Astrocyte of the cerebellum (primary cell): ENCODE measurements around the gene SELENOI.
"Not testable (repeated sequence)": the region's sequence is repeated elsewhere in the genome, so short reads cannot be mapped to it uniquely, and the experiment has no call there.

Source experiments
- DNase-seq: peaks from one replicate; pipeline ENCODE4 v3.0.0-alpha.2; 2011; ENCODE audit warnings: low read depth
- H3K4me3 ChIP-seq: 2 replicates; pipeline ENCODE4 v1.5.1; 2011; ENCODE audit warnings: mild to moderate bottlenecking, low read depth, low read length, moderate library complexity
- in situ Hi-C: cut with HindIII; loops from 2 replicates; pipeline ENCODE4 v1.10.0; 2017; ENCODE audit warnings: low sequenced_read_pairs
- TF ChIP-seq, protein P1 (sequence below): IDR thresholded peaks from 2 replicates; pipeline ENCODE4 v1.5.1; 2012; ENCODE audit warnings: low read length, low read depth, moderate library complexity, mild to moderate bottlenecking; ENCODE audit errors: missing control alignments

The SELENOI gene

DNA sequence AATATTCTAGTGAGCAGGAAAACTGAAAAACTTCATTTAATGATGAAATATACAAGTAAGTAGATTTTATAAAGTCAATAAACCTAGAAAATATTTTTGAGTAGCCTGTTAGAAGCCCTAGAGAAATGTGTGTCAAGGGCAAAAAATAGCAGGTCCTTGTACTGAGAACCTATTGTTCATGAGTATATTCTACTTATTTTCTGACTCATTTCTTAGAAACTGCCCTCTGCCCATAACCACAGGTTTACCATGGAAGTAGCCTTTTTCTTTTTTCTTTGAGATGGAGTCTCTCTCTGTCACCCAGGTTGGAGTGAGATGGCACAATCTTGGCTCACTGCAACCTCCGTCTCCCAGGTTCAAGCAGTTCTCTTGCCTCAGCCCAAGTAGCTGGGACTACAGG lies 19.4 kb upstream of the SELENOI start:
- in situ Hi-C loops, result no loop called here
- DNase-seq, result no peak
- no peak overlapping the region for H3K4me3 ChIP-seq
- TF ChIP-seq, protein P1, sequence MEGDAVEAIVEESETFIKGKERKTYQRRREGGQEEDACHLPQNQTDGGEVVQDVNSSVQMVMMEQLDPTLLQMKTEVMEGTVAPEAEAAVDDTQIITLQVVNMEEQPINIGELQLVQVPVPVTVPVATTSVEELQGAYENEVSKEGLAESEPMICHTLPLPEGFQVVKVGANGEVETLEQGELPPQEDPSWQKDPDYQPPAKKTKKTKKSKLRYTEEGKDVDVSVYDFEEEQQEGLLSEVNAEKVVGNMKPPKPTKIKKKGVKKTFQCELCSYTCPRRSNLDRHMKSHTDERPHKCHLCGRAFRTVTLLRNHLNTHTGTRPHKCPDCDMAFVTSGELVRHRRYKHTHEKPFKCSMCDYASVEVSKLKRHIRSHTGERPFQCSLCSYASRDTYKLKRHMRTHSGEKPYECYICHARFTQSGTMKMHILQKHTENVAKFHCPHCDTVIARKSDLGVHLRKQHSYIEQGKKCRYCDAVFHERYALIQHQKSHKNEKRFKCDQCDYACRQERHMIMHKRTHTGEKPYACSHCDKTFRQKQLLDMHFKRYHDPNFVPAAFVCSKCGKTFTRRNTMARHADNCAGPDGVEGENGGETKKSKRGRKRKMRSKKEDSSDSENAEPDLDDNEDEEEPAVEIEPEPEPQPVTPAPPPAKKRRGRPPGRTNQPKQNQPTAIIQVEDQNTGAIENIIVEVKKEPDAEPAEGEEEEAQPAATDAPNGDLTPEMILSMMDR, result no peak

DNA sequence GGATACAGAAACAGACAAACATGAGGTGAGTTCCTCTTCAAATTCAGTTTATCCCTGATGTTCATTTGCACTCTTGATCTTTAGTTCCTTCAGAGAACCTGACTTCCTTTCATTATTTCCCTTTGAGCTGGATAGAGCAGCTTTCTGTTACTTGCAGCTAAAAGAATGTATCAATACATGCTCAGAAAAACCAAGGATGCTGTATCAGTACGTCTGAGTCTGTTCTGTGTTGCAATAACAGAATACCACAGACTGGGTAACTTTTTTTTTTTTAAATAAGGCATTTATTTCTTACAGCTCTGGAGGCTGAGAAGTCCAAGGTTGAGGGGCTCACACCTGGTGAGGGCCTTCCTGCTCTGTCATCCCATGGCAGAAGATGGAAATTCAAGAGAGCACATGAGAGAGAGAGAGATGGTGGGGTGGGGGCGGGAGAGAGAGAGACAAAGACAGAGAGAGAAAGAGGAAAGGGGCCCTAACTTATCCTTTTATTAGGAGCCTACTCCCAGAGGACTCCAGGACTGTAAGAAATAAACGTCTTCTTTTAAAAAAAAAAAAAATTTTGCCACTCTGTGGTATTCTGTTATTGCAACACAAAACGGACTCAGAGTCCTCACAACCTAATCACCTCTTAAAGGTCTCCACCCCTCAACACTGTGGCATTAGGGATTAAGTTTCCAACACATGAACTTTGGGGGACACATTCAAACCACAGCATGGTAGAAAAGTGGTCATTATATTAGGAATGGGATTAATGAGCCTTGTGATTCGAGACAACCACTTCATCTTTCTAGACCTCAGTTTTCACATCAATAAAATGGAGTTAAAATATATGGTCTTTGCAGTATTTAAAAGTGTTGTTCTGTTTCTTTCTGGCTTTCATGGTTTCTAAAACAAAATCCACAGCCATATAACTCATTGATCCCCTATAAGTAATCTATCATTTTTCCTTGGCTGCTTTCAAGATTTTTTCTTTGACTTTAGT lies 18.4 kb upstream of the SELENOI start:
- DNase-seq, result no peak
- TF ChIP-seq, protein P1, result no peak
- in situ Hi-C loops, result no loop called here
- no peak overlapping the region for H3K4me3 ChIP-seq

DNA sequence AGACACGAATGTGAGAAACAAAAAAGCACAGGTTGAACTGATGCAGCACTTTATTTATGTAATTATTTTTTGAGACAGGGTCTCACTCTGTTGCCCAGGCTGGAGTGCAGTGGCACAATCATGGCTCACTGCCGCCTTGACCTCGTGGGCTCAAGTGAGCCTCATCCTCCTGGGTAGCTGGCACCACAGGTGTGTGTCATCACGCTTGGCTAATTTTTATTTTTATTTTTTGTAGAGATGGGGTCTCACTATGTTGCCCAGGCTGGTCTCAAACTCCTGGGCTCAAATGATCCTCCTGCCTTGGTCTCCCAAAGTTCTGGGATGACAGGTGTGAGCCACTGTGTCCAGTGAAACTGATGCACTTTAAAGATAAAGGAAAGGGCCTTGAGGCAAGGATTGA lies 16.9 kb upstream of the SELENOI start:
- in situ Hi-C loops, H3K4me3 ChIP-seq, DNase-seq: not testable (repeated sequence)

DNA sequence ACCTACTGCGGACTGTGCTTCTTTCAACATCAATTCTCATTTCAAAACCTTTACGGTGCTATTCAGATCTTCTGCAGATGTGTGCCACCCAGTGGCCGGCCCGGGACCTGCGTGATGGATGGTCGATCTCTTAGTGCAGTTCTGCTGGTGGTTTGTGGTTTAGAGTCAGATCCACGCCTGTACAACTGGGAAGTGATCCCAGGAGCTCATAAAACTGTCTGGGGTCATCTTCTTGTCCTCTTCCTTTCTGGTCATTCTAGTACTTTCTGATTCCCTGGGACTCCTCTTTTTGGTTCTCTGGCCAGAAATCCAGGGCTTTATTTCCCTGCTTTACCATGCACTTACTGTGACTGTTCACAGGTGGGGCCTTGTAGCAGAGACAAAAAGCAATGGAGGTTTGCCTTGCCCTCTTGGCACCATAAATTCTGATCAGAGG lies 15.8 kb upstream of the SELENOI start:
- peak; percentile 57 for DNase-seq
- in situ Hi-C loops, result no loop called here
- H3K4me3 ChIP-seq, result no peak overlapping the region
- TF ChIP-seq, protein P1, result peak; percentile 94

DNA sequence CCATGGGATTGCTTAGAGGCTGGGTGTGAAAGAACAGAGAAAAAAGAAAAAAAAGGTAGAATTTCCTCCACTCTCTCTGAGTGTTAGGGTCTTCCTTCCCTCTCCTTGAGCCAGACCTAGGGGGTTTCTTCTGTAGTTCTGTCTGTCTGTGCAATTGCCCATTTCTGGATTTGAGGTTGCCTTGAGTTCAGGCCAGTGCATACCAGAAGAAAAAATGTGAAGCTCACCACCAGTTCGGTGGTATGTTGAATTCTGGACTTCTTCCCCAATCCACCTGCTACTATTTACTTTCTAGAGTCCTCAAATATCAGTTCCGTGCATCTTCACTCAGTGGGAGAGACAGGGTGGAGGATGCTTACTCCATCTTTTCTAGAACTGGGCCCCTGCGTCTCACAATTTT lies 15.3 kb upstream of the SELENOI start:
- no peak for DNase-seq
- TF ChIP-seq, protein P1, result no peak
- in situ Hi-C loops, result no loop called here
- H3K4me3 ChIP-seq, result no peak overlapping the region

DNA sequence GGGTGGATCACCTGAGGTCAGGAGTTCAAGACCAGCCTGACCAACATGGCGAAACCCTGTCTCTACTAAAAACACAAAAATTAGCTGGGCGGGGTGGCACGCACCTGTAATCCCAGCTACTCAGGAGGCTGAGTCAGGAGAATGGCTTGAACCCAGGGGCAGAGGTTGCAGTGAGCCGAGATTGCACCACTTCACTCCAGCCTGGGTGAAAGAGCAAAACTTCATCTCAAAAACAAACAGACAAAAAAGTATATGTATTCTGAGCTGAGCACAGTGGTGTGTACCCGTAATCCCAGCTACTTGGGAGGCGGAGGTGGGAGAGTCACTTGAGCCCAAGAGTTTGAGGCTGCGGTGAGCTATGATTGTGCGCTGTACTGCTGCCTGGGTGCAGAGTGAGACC lies 14.6 kb upstream of the SELENOI start:
- in situ Hi-C loops, DNase-seq, H3K4me3 ChIP-seq: not testable (repeated sequence)

DNA sequence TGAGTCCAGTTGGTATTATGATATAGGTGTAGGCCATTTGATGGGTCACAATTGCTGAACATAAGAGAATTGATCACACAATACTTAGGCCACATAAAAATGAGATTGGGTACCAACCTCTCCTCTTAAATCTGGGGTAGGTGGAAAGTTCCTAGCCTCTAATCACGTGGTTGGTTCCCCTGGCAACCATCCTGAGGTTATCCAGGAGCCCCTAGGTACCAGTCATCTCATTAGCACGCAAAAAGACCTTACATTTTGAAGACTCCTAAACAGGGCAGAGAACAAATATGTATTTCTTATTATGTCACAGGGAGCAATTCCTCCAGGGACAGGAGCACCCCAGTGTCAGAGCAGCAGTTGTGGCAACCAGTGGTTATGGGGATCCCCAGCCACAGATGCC lies 12.7 kb upstream of the SELENOI start:
- TF ChIP-seq, protein P1, result no peak
- H3K4me3 ChIP-seq, result no peak overlapping the region
- in situ Hi-C loops, result no loop called here
- no peak for DNase-seq

DNA sequence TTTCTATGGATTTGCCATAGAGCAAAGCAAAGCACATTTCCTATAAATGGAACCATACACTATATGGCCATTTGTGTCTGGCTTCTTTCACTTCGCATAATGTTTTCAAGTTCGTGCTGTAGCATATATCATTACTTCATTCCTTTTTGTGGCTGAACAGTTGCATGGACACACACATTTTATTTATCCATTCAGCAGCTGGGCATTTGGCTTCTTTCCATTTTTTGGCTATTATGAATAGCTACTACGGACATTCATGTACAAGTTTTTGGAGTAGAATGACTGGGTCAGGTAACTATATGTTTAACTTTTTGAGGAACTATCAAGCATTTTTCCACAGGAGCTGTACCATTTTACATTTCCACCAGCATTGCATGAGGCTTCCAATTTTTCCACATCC lies 10.7 kb upstream of the SELENOI start:
- DNase-seq, result no peak
- TF ChIP-seq, protein P1, result no peak
- in situ Hi-C loops, result no loop called here
- H3K4me3 ChIP-seq, result no peak overlapping the region
